OCI-LY3 (cell line): ENCODE data around the gene CRACR2B.

Experiments
- H2AFZ ChIP-seq: fragments of 200-600, 300-600 bp; shearing (Covaris generic); 2 replicates; pipeline ENCODE4 v1.6.0; 2014; ENCODE audit warnings: antibody characterized with exemption, low read depth, low read length
- H3K27ac ChIP-seq: fragments of 200-600, 300-600 bp; sonication (generic); 2 replicates; pipeline ENCODE4 v1.5.1; 2014; ENCODE audit warnings: mild to moderate bottlenecking, low read length, moderate library complexity, mixed read lengths
- H3K27me3 ChIP-seq: fragments of 200-600, 300-600 bp; sonication (generic); 2 replicates; pipeline ENCODE4 v1.6.1; 2014; ENCODE audit warnings: low read depth, low read length, mixed read lengths
- H3K36me3 ChIP-seq: fragments of 200-600, 300-600 bp; sonication (generic); replicated peaks from 2 replicates; pipeline ENCODE3; 2014; ENCODE audit warnings: low read depth, low read length, mixed read lengths
- H3K4me1 ChIP-seq: fragments of 300-600, 200-600 bp; sonication (generic); 2 replicates; pipeline ENCODE4 v1.6.1; 2014; ENCODE audit warnings: low read length, mixed read lengths
- H3K4me2 ChIP-seq: fragments of 200-600, 300-600 bp; sonication (generic); 2 replicates; pipeline ENCODE4 v1.6.1; 2014; ENCODE audit warnings: low read length, mixed read lengths
- H3K4me3 ChIP-seq: fragments of 300-600, 200-600 bp; sonication (generic); 2 replicates; pipeline ENCODE4 v1.5.1; 2014; ENCODE audit warnings: antibody characterized with exemption, mild to moderate bottlenecking, low read length, moderate library complexity
- H3K79me2 ChIP-seq: fragments of 300-600, 200-600 bp; shearing (Covaris generic); 2 replicates; pipeline ENCODE4 v1.6.1; 2014; ENCODE audit warnings: mild to moderate bottlenecking, low read length, mixed read lengths
- H3K9ac ChIP-seq: fragments of 300-600, 200-600 bp; shearing (Covaris generic); 2 replicates; pipeline ENCODE4 v1.6.0; 2014; ENCODE audit warnings: mild to moderate bottlenecking, low read length, moderate library complexity
- H3K9me3 ChIP-seq: fragments of 200-600, 300-600 bp; shearing (Covaris generic); 2 replicates; pipeline ENCODE4 v1.6.1; 2014; ENCODE audit warnings: low read length, mixed read lengths; ENCODE audit not compliant: insufficient read depth
- H4K20me1 ChIP-seq: fragments of 200-600, 300-600 bp; sonication (generic); 2 replicates; pipeline ENCODE4 v1.6.1; 2016; ENCODE audit warnings: low read length, mixed read lengths; ENCODE audit not compliant: insufficient read depth
- EZH2phosphoT487 ChIP-seq: fragments of 200-600 bp; shearing (Covaris generic); IDR thresholded peaks from 2 replicates; pipeline ENCODE4 v1.6.1; 2018; ENCODE audit warnings: antibody characterized with exemption, mixed run types, low read depth
- TF ChIP-seq, protein P1 (sequence below): fragments of 200-600, 300-600 bp; sonication (generic); IDR thresholded peaks from 2 replicates; pipeline ENCODE4 v1.5.1; 2014; ENCODE audit warnings: antibody characterized with exemption, low read length, low read depth

The CRACR2B gene

DNA sequence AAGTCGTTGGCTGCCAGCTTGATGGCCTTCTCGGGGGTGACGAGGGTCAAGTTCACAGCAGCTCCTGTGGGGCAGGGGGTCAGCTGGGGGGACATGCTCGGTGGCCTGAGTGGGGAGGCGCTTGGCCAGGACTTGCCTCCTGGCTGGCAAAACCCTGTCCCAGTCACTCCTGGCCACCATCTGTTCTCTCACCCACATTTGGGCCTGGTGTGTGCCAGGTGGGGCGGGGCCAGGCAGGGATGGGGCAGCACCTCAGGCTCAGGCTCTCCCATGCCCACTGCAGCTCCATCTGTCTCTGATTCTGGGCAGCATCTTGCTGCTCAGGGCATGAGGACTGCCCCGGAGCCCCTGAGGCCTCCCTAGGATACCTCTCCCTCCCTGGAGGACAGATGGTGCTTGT, 34.2 kb upstream of the CRACR2B start:
- no peak overlapping the region for H3K9ac ChIP-seq
- H2AFZ ChIP-seq = no peak overlapping the region
- no peak for TF ChIP-seq EZH2phosphoT487
- TF ChIP-seq, protein P1, sequence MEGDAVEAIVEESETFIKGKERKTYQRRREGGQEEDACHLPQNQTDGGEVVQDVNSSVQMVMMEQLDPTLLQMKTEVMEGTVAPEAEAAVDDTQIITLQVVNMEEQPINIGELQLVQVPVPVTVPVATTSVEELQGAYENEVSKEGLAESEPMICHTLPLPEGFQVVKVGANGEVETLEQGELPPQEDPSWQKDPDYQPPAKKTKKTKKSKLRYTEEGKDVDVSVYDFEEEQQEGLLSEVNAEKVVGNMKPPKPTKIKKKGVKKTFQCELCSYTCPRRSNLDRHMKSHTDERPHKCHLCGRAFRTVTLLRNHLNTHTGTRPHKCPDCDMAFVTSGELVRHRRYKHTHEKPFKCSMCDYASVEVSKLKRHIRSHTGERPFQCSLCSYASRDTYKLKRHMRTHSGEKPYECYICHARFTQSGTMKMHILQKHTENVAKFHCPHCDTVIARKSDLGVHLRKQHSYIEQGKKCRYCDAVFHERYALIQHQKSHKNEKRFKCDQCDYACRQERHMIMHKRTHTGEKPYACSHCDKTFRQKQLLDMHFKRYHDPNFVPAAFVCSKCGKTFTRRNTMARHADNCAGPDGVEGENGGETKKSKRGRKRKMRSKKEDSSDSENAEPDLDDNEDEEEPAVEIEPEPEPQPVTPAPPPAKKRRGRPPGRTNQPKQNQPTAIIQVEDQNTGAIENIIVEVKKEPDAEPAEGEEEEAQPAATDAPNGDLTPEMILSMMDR = no peak
- H3K9me3 ChIP-seq = no peaks in the 10 kb centered on the region
- peaks cover 34% of the 10 kb centered on the region for H3K79me2 ChIP-seq
- H3K27ac ChIP-seq = no peak overlapping the region
- peaks cover 3% of the 10 kb centered on the region for H3K36me3 ChIP-seq
- H3K4me3 ChIP-seq = no peak overlapping the region
- H4K20me1 ChIP-seq = peaks cover 11% of the 10 kb centered on the region; the same call in 1 of the 2 replicates
- no peak overlapping the region for H3K4me2 ChIP-seq
- peaks cover 14% of the 10 kb centered on the region for H3K4me1 ChIP-seq
- no peaks in the 10 kb centered on the region for H3K27me3 ChIP-seq

DNA sequence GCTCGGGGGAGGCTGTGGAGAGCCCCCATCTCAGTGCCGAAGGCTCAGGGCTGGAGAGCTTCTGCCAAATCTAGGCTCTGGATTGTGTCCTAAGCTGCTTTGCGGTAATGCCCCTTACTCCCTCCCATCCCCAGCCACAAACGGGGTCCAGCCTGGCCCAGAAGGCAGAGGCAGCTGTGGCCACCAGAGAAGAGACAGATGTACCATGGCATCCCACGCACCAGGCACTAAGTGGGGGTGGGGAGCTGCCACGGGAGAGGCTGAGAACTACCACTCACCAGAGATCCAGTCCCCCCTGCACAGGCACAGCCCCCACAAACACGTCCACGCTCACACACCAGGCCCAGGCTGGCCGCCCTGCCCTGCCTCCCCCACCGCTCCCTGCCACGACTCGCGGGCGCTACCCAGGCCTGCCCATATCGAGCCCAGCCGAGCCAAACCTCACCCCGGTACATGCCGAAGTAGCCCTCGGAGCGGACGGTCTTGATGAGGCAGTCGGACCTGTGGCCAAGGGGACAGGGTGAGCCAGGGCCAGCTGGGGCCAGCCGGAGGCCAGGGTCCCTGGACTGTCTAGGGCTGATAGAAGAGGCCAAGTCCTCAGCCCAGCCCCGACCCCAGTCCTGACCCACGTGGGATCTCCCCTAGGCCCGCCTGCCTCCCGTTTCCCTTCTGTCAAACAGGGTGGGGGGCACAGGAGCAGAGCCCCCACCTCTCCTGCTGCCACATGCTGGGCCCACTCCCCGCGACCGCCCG, 33.5 kb upstream of the CRACR2B start:
- Histone ChIP-seq H3K27me3 (no peaks in the 10 kb centered on the region), H3K4me2 (peak overlapping the region; percentile 98; the same call in 1 of the 2 replicates), H3K4me3 (peak overlapping the region; percentile 92; the same call in 1 of the 2 replicates), H3K27ac (no peak overlapping the region), H3K36me3 (peaks cover 3% of the 10 kb centered on the region), H3K4me1 (peaks cover 14% of the 10 kb centered on the region), H4K20me1 (peaks cover 11% of the 10 kb centered on the region; the same call in 1 of the 2 replicates), H3K9ac (no peak overlapping the region), H3K79me2 (peaks cover 34% of the 10 kb centered on the region), H2AFZ (no peak overlapping the region), H3K9me3 (no peaks in the 10 kb centered on the region)
- TF ChIP-seq EZH2phosphoT487 = no peak
- TF ChIP-seq, protein P1 = no peak

DNA sequence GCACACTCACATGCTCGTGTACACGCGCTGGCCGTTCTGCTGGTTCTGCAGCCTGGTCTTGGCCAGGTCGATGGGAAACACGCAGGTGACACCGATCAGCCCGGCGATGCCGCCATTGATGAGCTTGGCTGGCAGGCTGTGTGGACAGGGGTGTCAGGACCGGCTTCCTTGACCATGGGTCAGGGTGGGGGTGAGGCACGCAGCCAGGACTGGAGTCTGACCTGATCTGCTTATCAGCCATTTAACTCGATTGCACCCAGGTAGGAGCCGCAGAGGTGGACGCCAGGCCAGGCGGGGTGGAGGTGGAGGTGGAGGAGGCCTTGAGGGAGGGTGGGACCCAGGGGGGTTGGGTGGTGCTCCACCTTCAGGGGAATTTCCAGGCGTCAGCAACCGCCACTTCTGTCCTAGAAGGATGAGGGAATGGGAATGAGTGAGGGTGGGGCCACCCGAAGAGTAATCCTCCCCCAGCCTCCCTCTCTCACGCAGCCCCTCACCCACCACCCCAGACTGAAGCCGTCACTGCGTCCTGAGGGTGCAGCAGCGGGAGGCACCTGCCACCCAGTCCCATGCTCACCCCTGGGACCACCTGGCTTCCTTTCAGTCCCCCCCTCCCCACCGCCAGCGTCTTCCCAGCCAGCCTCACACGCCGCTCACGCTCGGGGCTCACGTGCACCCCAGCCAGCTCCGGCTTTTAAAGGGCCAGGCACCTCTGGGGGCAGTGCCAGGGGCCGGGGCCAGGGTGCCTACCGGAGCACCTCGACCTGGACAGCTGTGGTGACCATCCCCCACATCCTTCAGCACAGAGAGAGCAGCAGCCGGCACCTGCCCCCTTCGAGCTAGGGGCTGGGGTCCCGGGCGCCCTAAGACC, 32.7 kb upstream of the CRACR2B start:
- peaks cover 3% of the 10 kb centered on the region for H3K36me3 ChIP-seq
- no peak for TF ChIP-seq EZH2phosphoT487
- TF ChIP-seq, protein P1 = no peak
- peak overlapping the region; percentile 87 for H3K9ac ChIP-seq
- H3K79me2 ChIP-seq = peaks cover 34% of the 10 kb centered on the region
- H3K27me3 ChIP-seq = no peaks in the 10 kb centered on the region
- H3K9me3 ChIP-seq = no peaks in the 10 kb centered on the region
- H3K4me2 ChIP-seq = peak overlapping the region; percentile 98
- H2AFZ ChIP-seq = no peak overlapping the region
- H3K4me3 ChIP-seq = peak overlapping the region; percentile 92
- peak overlapping the region; percentile 60 for H3K27ac ChIP-seq
- peaks cover 14% of the 10 kb centered on the region for H3K4me1 ChIP-seq
- H4K20me1 ChIP-seq = peaks cover 11% of the 10 kb centered on the region; the same call in 1 of the 2 replicates
